Suprapubic skin (tissue), 4 donors: ENCODE measurements around the gene ATXN2L. TPM values are rescaled to one million over a fixed set of nuclear protein-coding genes. Genes with fewer than 3 reads are reported as not detected.

Source experiments
- DNase-seq, 2 donors: peaks; one replicate each; pipeline ENCODE4 v3.0.0-alpha.2; 2019; ENCODE audit warnings: low spot score in 2 of 2
- H3K27ac ChIP-seq: fragments of 200-600 bp; sonication (generic); one replicate; pipeline ENCODE4 v1.5.1; 2019
- H3K27me3 ChIP-seq: fragments of 200-600 bp; sonication (generic); one replicate; pipeline ENCODE4 v1.5.1; 2019
- H3K36me3 ChIP-seq: fragments of 200-600 bp; sonication (generic); one replicate; pipeline ENCODE4 v1.5.1; 2019
- H3K4me1 ChIP-seq: fragments of 200-600 bp; sonication (generic); one replicate; pipeline ENCODE4 v1.5.1; 2019
- H3K4me3 ChIP-seq: fragments of 200-600 bp; sonication (generic); one replicate; pipeline ENCODE4 v1.5.1; 2019; ENCODE audit warnings: mild to moderate bottlenecking
- H3K9me3 ChIP-seq: fragments of 200-600 bp; sonication (generic); one replicate; pipeline ENCODE4 v1.5.1; 2019
- CTCF ChIP-seq, 2 donors: fragments of 200-600 bp in 1 of 2; fragments of 450-650 bp in 1 of 2; sonication (generic) in 1 of 2; IDR thresholded peaks; one replicate each; pipeline ENCODE4 v1.5.1; 2016 to 2019; ENCODE audit warnings: antibody characterized with exemption in 2 of 2, mild to moderate bottlenecking in 1 of 2, moderate library complexity in 1 of 2
- EP300 ChIP-seq: sonication (generic); formaldehyde crosslinking; IDR thresholded peaks from one replicate; pipeline ENCODE4 v1.6.1; 2017; ENCODE audit warnings: antibody characterized with exemption
- POLR2A ChIP-seq, 2 donors: fragments of 450-650 bp; IDR thresholded peaks; one replicate each; pipeline ENCODE4 v1.6.1; 2017; ENCODE audit warnings: antibody characterized with exemption in 2 of 2, mild to moderate bottlenecking in 2 of 2, moderate library complexity in 2 of 2
- POLR2AphosphoS5 ChIP-seq, 3 donors: sonication (generic); formaldehyde crosslinking; IDR thresholded peaks; one replicate each; pipeline ENCODE4 v1.6.1; 2017; ENCODE audit warnings: antibody characterized with exemption in 3 of 3
- WGBS: methylation state at CpG from one replicate; pipeline ENCODE4 v1.1.5; 2018; 5-methylcytosine and 5-hydroxymethylcytosine counted together
- total RNA-seq, 4 donors: library from RNA; depleted of rRNA; stranded (reverse); fragments of >200 nt; gene quantifications; one replicate each; pipeline ENCODE4 v1.1.0, GENCODE V29; 2016

Gene ATXN2L
- total RNA-seq, 4 donors from 2014 or later: 88.5 to 236 (median 148) TPM

GRCh38 chr16:28845293-28845692 lies 22.5 kb downstream of the ATXN2L start:
- Histone ChIP-seq H3K27me3 (no peaks in the 10 kb centered on the region), H3K36me3 (peaks cover 44% of the 10 kb centered on the region), H3K27ac (peak overlapping the region; percentile 77), H3K4me1 (peaks cover 19% of the 10 kb centered on the region), H3K4me3 (peak overlapping the region; percentile 76), H3K9me3 (no peaks in the 10 kb centered on the region)
- TF ChIP-seq POLR2AphosphoS5 (IDR thresholded peaks at IDR 0.05): no peak
- TF ChIP-seq CTCF (IDR thresholded peaks at IDR 0.05): no peak
- TF ChIP-seq EP300: no peak
- TF ChIP-seq POLR2A (IDR thresholded peaks at IDR 0.05): no peak
- no peak for DNase-seq
- 50% methylated on average over 10 of the region's 10 CpGs for WGBS

GRCh38 chr16:28845761-28846079 lies 22.9 kb downstream of the ATXN2L start:
- Histone ChIP-seq H3K4me1 (peaks cover 19% of the 10 kb centered on the region), H3K36me3 (peaks cover 42% of the 10 kb centered on the region), H3K4me3 (peak overlapping the region; percentile 76), H3K27me3 (no peaks in the 10 kb centered on the region), H3K27ac (peak overlapping the region; percentile 77), H3K9me3 (no peaks in the 10 kb centered on the region)
- TF ChIP-seq POLR2A (IDR thresholded peaks at IDR 0.05) (no peak), EP300 (no peak), POLR2AphosphoS5 (IDR thresholded peaks at IDR 0.05) (no peak), CTCF (IDR thresholded peaks at IDR 0.05) (no peak)
- WGBS: 1% methylated on average over 15 of the region's 16 CpGs
- no peak for DNase-seq

GRCh38 chr16:28846080-28846932 lies 23.5 kb downstream of the ATXN2L start, which contains the start of gene TUFM:
Gene TUFM (minus strand): TSS chr16:28846348. CDS start chr16:28846269, 79 bp downstream.
- under 1% methylated on average over 43 of the region's 73 CpGs for WGBS
- H3K9me3 ChIP-seq: no peaks in the 10 kb centered on the region
- TF ChIP-seq POLR2AphosphoS5 (IDR thresholded peaks at IDR 0.05): peak in 2 of 3 donors; percentile 56 to 81
- TF ChIP-seq CTCF (IDR thresholded peaks at IDR 0.05): peak; percentile 26 to 82
- TF ChIP-seq POLR2A (IDR thresholded peaks at IDR 0.05): peak in 1 of 2 donors; percentile 43
- no peak for TF ChIP-seq EP300

GRCh38 chr16:28846933-28847273 lies 24.1 kb downstream of the ATXN2L start:
- peak overlapping the region; percentile 76 for H3K4me3 ChIP-seq
- no peak for TF ChIP-seq POLR2AphosphoS5 (IDR thresholded peaks at IDR 0.05)
- TF ChIP-seq POLR2A (IDR thresholded peaks at IDR 0.05): no peak
- no peak for TF ChIP-seq EP300
- no peak for TF ChIP-seq CTCF (IDR thresholded peaks at IDR 0.05)
- H3K9me3 ChIP-seq: no peaks in the 10 kb centered on the region
- WGBS: 0% methylated on average over 3 of the region's 5 CpGs
- no peaks in the 10 kb centered on the region for H3K27me3 ChIP-seq
- peaks cover 31% of the 10 kb centered on the region for H3K36me3 ChIP-seq
- peaks cover 19% of the 10 kb centered on the region for H3K4me1 ChIP-seq
- DNase-seq: no peak
- H3K27ac ChIP-seq: peak overlapping the region; percentile 53

More at GRCh38 chr16:28846080-28846932, 23.5 kb downstream of the ATXN2L start, which contains the start of gene TUFM:
- H3K36me3 ChIP-seq: peaks cover 37% of the 10 kb centered on the region
- H3K27ac ChIP-seq: peak within 1 kb of the TSS; percentile 77
- H3K4me1 ChIP-seq: peaks cover 19% of the 10 kb centered on the region
- no peaks in the 10 kb centered on the region for H3K27me3 ChIP-seq
- peak within 1 kb of the TSS; percentile 76 for H3K4me3 ChIP-seq
- peak; percentile 98 to 99 for DNase-seq

GRCh38 chr16:28858421-28858820 lies 35.6 kb downstream of the ATXN2L start:
- no peak overlapping the region for H3K27ac ChIP-seq
- no peaks in the 10 kb centered on the region for H3K36me3 ChIP-seq
- WGBS: 64% methylated on average over 8 of the region's 8 CpGs
- H3K27me3 ChIP-seq: no peaks in the 10 kb centered on the region
- TF ChIP-seq POLR2AphosphoS5 (IDR thresholded peaks at IDR 0.05): no peak
- TF ChIP-seq POLR2A (IDR thresholded peaks at IDR 0.05): no peak
- TF ChIP-seq EP300: no peak
- no peak for TF ChIP-seq CTCF (IDR thresholded peaks at IDR 0.05)
- H3K9me3 ChIP-seq: no peaks in the 10 kb centered on the region
- peaks cover 9% of the 10 kb centered on the region for H3K4me1 ChIP-seq
- H3K4me3 ChIP-seq: no peak overlapping the region
- no peak for DNase-seq
